Hepatocyte (in vitro differentiated cells): ENCODE data around the gene MACROD2.

Experiments used
- EZH2 ChIP-seq: fragments of 200-600 bp; sonication (generic); IDR thresholded peaks from 2 replicates; pipeline ENCODE4 v1.6.1; 2016; ENCODE audit warnings: antibody characterized with exemption, mild to moderate bottlenecking, borderline replicate concordance
- TF ChIP-seq, protein P1 (sequence below): fragments of 200-600 bp; sonication (generic); IDR thresholded peaks from 2 replicates; pipeline ENCODE4 v1.5.1; 2016; ENCODE audit warnings: antibody characterized with exemption, mild to moderate bottlenecking; ENCODE audit not compliant: poor library complexity

DNA sequence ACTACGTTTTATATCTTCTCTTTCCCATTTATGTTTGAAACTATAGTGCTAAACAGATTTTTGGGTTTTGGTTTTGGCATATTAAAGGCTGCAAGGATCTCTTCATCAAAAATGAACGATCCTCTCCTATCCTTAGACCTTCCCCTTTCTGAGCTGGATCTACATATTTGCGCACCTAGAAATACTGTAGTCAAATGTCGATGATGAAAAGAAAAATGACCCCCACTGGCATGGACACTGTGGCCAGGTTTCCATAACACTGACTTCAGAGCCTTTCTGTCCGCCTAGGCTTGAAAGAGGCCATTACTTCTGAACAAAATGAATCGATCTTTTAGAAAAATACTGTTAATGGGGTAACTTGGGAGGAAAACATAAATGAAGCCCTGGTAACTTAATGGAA lies 336.3 kb downstream of the MACROD2 start:
- TF ChIP-seq, protein P1, sequence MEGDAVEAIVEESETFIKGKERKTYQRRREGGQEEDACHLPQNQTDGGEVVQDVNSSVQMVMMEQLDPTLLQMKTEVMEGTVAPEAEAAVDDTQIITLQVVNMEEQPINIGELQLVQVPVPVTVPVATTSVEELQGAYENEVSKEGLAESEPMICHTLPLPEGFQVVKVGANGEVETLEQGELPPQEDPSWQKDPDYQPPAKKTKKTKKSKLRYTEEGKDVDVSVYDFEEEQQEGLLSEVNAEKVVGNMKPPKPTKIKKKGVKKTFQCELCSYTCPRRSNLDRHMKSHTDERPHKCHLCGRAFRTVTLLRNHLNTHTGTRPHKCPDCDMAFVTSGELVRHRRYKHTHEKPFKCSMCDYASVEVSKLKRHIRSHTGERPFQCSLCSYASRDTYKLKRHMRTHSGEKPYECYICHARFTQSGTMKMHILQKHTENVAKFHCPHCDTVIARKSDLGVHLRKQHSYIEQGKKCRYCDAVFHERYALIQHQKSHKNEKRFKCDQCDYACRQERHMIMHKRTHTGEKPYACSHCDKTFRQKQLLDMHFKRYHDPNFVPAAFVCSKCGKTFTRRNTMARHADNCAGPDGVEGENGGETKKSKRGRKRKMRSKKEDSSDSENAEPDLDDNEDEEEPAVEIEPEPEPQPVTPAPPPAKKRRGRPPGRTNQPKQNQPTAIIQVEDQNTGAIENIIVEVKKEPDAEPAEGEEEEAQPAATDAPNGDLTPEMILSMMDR = no peak
- no peak for TF ChIP-seq EZH2
